Measurements from ENCODE around the gene OXCT2.

OXCT2 gene

DNA sequence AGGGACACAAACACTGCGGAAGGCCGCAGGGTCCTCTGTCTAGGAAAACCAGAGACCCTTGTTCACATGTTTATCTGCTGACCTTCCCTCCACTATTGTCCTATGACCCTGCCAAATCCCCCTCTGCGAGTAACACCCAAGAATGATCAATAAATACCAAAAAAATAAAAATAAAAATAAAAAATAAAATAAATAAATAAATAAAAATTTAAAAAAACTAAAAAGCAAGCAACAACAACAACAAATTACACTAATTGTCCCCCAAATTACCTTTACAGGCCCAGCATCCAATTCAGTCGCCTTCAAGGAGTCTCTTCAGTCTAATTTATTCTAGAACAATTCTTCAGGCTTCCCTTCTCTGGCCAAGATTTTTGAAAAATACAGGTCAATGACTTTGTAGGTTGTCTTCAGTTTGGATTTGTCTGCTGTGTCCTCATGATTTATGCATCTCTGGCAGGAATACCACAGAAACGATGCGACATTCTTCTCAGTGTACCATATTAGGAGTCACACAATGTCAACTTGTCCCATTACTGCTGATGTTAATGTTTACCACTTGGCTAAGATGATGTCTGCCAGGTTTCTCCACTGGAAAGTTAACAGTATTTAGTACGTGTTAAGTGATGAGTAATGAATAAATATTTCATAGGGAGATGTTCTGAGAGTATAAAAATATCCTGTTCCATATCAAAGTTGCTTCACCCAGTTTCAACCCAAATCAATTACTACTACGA is 37.8 kb upstream of the OXCT2 start:
- TF ChIP-seq, protein P1, sequence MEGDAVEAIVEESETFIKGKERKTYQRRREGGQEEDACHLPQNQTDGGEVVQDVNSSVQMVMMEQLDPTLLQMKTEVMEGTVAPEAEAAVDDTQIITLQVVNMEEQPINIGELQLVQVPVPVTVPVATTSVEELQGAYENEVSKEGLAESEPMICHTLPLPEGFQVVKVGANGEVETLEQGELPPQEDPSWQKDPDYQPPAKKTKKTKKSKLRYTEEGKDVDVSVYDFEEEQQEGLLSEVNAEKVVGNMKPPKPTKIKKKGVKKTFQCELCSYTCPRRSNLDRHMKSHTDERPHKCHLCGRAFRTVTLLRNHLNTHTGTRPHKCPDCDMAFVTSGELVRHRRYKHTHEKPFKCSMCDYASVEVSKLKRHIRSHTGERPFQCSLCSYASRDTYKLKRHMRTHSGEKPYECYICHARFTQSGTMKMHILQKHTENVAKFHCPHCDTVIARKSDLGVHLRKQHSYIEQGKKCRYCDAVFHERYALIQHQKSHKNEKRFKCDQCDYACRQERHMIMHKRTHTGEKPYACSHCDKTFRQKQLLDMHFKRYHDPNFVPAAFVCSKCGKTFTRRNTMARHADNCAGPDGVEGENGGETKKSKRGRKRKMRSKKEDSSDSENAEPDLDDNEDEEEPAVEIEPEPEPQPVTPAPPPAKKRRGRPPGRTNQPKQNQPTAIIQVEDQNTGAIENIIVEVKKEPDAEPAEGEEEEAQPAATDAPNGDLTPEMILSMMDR (IDR thresholded peaks at IDR 0.05; ENCODE audit: borderline replicate concordance, control extremely low read depth, extremely low read depth, insufficient read depth, missing control alignments), result no peak
- no peak for DNase-seq (ENCODE audit: low spot score)
- in situ Hi-C loops (cut with MboI; ENCODE audit: low sequenced_read_pairs, unreplicated experiment), result loop anchor here (25.0 kb wide), 1 partner anchor 103 kb away; the partner anchor contains the start of gene MYCL

DNA sequence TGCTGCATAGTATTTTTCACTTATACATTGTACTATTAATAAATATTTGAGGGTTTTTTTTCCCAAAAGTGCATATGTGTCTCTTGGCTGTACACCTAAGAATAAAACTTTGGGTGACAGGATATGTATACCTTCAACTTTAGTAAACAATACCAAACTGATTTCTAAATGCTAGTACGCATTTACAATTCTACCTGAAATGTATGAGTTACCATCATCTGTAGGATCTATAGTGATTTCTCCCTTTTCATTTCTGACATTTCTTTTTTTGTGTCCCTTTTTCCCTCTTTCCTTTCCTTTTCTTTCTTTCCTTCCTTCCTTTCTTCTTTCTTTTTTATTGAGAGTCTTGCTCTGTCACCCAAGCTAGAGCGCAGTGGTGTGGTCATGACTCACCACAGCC is 34.2 kb upstream of the OXCT2 start:
- TF ChIP-seq, protein P1 (IDR thresholded peaks at IDR 0.05; ENCODE audit: borderline replicate concordance, control extremely low read depth, extremely low read depth, insufficient read depth, missing control alignments), result no peak
- DNase-seq (ENCODE audit: low spot score), result no peak
- in situ Hi-C loops (cut with MboI; ENCODE audit: low sequenced_read_pairs, unreplicated experiment), result loop anchor here (25.0 kb wide), 1 partner anchor 107 kb away; the partner anchor contains the start of gene MYCL

DNA sequence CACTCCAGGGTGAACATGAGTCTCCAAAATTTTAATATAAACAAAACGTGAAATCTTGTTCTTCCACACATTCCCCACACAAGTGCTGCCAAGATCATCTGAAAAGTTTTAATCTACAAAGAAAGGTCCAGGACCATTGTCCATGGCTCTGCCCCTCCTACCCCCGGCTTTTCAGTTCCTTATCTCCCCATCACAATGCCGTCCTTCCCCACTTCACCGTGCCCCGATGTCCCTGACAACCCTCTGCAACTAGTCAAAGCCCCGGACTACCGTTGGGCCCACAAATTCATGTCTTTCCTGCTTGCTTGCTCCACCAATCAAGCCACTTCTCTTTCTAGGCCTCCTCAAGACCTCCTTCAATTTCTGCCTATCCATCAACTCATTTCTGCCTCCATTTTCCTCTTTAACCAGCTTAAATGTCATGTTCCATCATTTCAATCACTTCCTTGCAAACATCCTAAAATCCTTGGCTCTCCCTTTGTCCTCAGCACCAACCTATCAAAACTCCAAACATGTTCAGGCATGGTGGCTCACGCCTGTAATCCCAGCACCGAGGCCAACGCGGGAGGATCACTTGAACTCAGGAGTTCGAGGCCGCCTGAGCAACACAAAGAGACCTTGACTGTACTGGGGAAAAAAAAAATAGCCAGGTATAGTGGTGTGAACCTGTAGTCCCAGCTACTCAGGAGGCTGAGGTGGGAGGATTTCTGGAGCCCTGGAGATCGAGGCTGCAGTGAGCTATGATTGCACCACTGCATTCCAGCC is 31.5 kb upstream of the OXCT2 start:
- in situ Hi-C loops (cut with MboI; ENCODE audit: low sequenced_read_pairs, unreplicated experiment), result loop anchor here (25.0 kb wide), 1 partner anchor 110 kb away; the partner anchor contains the start of gene MYCL
- no peak for DNase-seq (ENCODE audit: low spot score)
- TF ChIP-seq, protein P1 (IDR thresholded peaks at IDR 0.05; ENCODE audit: borderline replicate concordance, control extremely low read depth, extremely low read depth, insufficient read depth, missing control alignments), result no peak

DNA sequence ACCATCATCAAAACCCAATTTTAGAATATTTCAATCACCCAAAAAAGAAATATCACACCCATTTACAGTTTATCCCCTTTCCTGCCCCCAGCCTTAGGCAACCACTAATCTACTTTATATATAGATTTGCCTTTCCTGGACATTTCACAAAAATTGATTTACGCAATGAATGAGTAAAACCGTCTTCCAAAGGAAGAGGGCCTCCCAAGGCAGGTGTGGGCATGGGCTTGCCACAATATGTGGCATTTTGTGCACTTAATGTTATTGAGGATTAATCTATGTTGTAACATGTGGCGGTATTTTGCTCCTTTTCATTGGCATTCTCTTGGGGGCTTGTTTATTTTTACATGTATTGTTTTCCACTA is 29.3 kb upstream of the OXCT2 start:
- TF ChIP-seq, protein P1 (IDR thresholded peaks at IDR 0.05; ENCODE audit: borderline replicate concordance, control extremely low read depth, extremely low read depth, insufficient read depth, missing control alignments), result no peak
- in situ Hi-C loops (cut with MboI; ENCODE audit: low sequenced_read_pairs, unreplicated experiment), result loop anchor here (25.0 kb wide), 1 partner anchor 112 kb away; the partner anchor contains the start of gene MYCL
- no peak for DNase-seq (ENCODE audit: low spot score)

DNA sequence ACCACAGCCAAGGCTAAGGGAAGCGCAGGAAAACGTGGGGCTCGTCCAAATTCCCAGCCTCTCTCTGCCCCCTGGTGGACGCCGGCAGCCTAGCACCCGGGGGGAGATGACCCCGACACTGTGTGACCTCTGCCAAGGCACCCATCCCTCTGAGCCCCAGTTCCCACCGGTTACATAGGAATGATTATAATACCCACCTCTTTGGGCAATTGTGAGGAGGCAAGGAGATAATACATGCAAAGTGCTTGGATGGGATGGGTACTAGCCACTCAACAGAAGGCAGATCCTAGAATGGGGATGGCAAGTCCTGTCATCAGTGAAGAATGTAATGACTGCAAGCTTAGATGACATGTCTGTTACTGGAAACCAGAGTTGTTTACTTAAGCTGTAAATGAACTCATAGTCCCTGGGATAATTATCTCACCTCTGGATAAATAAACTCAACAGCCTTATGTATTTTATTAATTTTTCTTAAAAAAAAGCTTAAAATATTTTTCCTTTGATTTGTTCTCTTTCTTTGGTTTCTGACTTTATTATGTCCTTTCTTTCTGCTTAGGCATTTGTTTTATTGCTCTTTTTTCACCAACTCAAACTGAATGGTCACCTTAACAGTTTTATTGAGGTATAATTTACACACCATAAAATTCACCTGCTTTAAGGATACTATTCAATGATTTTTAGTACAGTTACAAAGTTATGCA is 28.8 kb upstream of the OXCT2 start:
- in situ Hi-C loops (cut with MboI; ENCODE audit: low sequenced_read_pairs, unreplicated experiment), result loop anchor here (25.0 kb wide), 1 partner anchor 112 kb away; the partner anchor contains the start of gene MYCL
- TF ChIP-seq, protein P1 (IDR thresholded peaks at IDR 0.05; ENCODE audit: borderline replicate concordance, control extremely low read depth, extremely low read depth, insufficient read depth, missing control alignments), result peak; percentile 65
- peak; percentile 79 for DNase-seq (ENCODE audit: low spot score)
